Esophagus squamous epithelium (tissue), 4 donors: ENCODE data around the gene PRSS56.

Experiments
- CTCF ChIP-seq, 6 experiments: fragments of 450-650 bp in 4 of 6; fragments of 200-600 bp in 2 of 6; sonication (generic) in 2 of 6; IDR thresholded peaks; one replicate each; pipeline ENCODE4 v1.5.1; 2016 to 2019; ENCODE audit warnings: antibody characterized with exemption in 6 of 6, mild to moderate bottlenecking in 4 of 6, moderate library complexity in 4 of 6
- POLR2A ChIP-seq, 4 donors: fragments of 450-650 bp; IDR thresholded peaks; one replicate each; pipeline ENCODE4 v1.6.1; 2017; ENCODE audit warnings: antibody characterized with exemption in 4 of 4, mild to moderate bottlenecking in 4 of 4, moderate library complexity in 3 of 4

- TF ChIP-seq CTCF (IDR thresholded peaks at IDR 0.05) (no peak), POLR2A (IDR thresholded peaks at IDR 0.05) (no peak)
Measured at GRCh38 chr2:232547991-232548390, 27.8 kb downstream of the PRSS56 start.
